Activated B cell treated with CpG ODN at 0.5 μM for 24 hours (primary cell): ENCODE data around the gene HRCT1. TPM values are rescaled to one million over a fixed set of nuclear protein-coding genes. Genes with fewer than 3 reads are reported as not detected.

Experiments used
- ATAC-seq: fragments of 200-7000 bp; cut with Tn5 transposase; one replicate; pipeline ENCODE4 v1.10.0; 2021; ENCODE audit warnings: low read depth, mild to moderate bottlenecking, moderate library complexity
- CTCF ChIA-PET: fragments of 350-600 bp; sonication (Branson Sonifier 250); formaldehyde crosslinking; loops from one replicate; lab custom pipeline; 2021; ENCODE audit warnings: antibody characterized with exemption; lab: Charles Lee
- POLR2A ChIA-PET: fragments of 350-600 bp; sonication (Branson Sonifier 250); formaldehyde crosslinking; loops from one replicate; lab custom pipeline; 2021; ENCODE audit warnings: antibody characterized with exemption; lab: Charles Lee
- DNase-seq: peaks from one replicate; pipeline ENCODE4 v3.0.0; 2022
- H3K27ac Mint-ChIP-seq: one replicate; pipeline ENCODE4 v1.8.0; 2020; ENCODE audit warnings: mixed read lengths
- H3K27me3 Mint-ChIP-seq: one replicate; pipeline ENCODE4 v1.8.0; 2021; ENCODE audit warnings: mixed read lengths
- H3K36me3 Mint-ChIP-seq: one replicate; pipeline ENCODE4 v1.8.0; 2021; ENCODE audit warnings: low read depth, mixed read lengths
- H3K4me1 Mint-ChIP-seq: one replicate; pipeline ENCODE4 v1.8.0; 2021; ENCODE audit warnings: mixed read lengths
- H3K4me3 Mint-ChIP-seq: one replicate; pipeline ENCODE4 v1.8.0; 2020; ENCODE audit warnings: mild to moderate bottlenecking, mixed read lengths
- H3K9me3 Mint-ChIP-seq: one replicate; pipeline ENCODE4 v1.8.0; 2020; ENCODE audit warnings: mixed read lengths
- CTCF ChIP-seq: fragments of 200-600 bp; IDR thresholded peaks from one replicate; pipeline ENCODE4 v1.8.0; 2022; ENCODE audit warnings: antibody characterized with exemption, mild to moderate bottlenecking
- intact Hi-C: fragments of 100-400 bp; cut with micrococcal nuclease; formaldehyde crosslinking; loops from one replicate; pipeline ENCODE4 v1.15.1; 2024
- total RNA-seq: library from RNA; stranded (reverse); gene quantifications from 2 replicates; pipeline ENCODE4 v1.2.3, GENCODE V29; 2022

The HRCT1 gene
- total RNA-seq, 1 donor from 2014 or later, result not detected

GRCh38 chr9:35915681-35916294 is 9.8 kb downstream of the HRCT1 start:
- POLR2A ChIA-PET, result no interaction called here
- DNase-seq, result no peak
- Mint-ChIP-seq H3K9me3 (no peaks in the 10 kb centered on the region), H3K4me3 (no peak overlapping the region), H3K27me3 (peaks cover 10% of the 10 kb centered on the region), H3K27ac (no peak overlapping the region), H3K36me3 (no peaks in the 10 kb centered on the region), H3K4me1 (peaks cover 6% of the 10 kb centered on the region)
- CTCF ChIA-PET, result no interaction called here
- no peak for TF ChIP-seq CTCF
- intact Hi-C loops, result no loop called here
- ATAC-seq, result no peak

GRCh38 chr9:35917261-35917660 is 11.3 kb downstream of the HRCT1 start:
- no peaks in the 10 kb centered on the region for H3K9me3 Mint-ChIP-seq
- POLR2A ChIA-PET, result no interaction called here
- no peak for ATAC-seq

GRCh38 chr9:35918780-35919179 is 12.8 kb downstream of the HRCT1 start:
- Mint-ChIP-seq H3K27ac (no peak overlapping the region), H3K36me3 (no peaks in the 10 kb centered on the region), H3K27me3 (peaks cover 8% of the 10 kb centered on the region), H3K4me3 (no peak overlapping the region), H3K4me1 (peaks cover 2% of the 10 kb centered on the region), H3K9me3 (no peaks in the 10 kb centered on the region)
- ChIA-PET POLR2A (no interaction called here), CTCF (no interaction called here)
- ATAC-seq, result no peak
- intact Hi-C loops, result no loop called here
- no peak for DNase-seq
- TF ChIP-seq CTCF, result no peak

More at GRCh38 chr9:35917261-35917660, 11.3 kb downstream of the HRCT1 start:
- no peak for DNase-seq
- no peak overlapping the region for H3K27ac Mint-ChIP-seq
- intact Hi-C loops, result no loop called here
- H3K27me3 Mint-ChIP-seq, result no peaks in the 10 kb centered on the region
- no peaks in the 10 kb centered on the region for H3K36me3 Mint-ChIP-seq
- TF ChIP-seq CTCF, result no peak
- CTCF ChIA-PET, result no interaction called here
- peaks cover 2% of the 10 kb centered on the region for H3K4me1 Mint-ChIP-seq
- H3K4me3 Mint-ChIP-seq, result no peak overlapping the region

DNA sequence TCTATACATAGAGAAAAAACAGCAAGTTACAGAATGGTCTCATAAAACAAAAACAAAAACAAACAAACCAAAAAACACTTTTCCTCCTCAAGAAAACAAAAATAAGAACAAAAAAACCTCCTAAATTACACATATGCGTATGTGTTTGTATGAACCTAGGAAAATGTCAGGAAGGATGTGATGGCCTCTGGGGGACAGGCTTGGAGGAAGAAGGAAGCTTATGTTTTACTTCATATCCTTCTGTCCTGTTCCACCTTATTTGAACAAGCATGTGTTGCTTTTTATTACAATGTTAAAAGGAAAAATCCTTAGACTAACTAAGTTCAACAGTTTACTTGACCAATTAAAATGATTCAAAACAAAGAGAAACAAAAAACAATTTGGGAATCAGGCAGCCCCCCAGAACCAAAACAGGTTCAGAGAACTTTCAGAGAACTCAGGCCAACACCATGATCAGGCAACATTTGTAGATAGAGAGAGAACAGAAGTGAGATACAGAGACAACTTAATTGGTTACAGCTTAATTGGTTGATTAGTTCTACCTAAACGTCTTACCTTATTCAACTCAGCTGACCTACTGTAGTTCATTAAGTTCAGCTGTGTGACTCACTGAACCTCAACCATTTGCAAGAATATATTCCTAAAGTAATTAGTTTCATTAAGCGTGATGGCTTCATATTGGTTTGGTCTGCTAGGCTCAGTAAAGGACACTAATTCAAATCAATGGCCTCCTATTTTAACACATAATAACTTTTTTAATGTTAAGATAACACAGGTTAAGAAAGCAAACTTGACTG is 13.4 kb downstream of the HRCT1 start:
- Mint-ChIP-seq H3K27me3 (peaks cover 8% of the 10 kb centered on the region), H3K27ac (no peak overlapping the region), H3K36me3 (no peaks in the 10 kb centered on the region), H3K4me1 (peaks cover 2% of the 10 kb centered on the region), H3K4me3 (no peak overlapping the region), H3K9me3 (no peaks in the 10 kb centered on the region)
- no peak for DNase-seq
- ChIA-PET POLR2A (no interaction called here), CTCF (interaction anchor here (0.6 to 0.7 kb wide), 2 partner anchors 13 to 14 kb away, joined by 3 to 4 read pairs; partner anchors contain the start of gene HRCT1)
- no peak for TF ChIP-seq CTCF
- no peak for ATAC-seq
- intact Hi-C loops, result no loop called here

GRCh38 chr9:35920051-35920620 is 14.1 kb downstream of the HRCT1 start:
- ChIA-PET POLR2A (no interaction called here), CTCF (interaction anchor here (0.7 kb wide), 1 partner anchor 15 kb away, joined by 3 read pairs; the partner anchor contains the start of gene HRCT1)
- no peak overlapping the region for H3K4me3 Mint-ChIP-seq
- intact Hi-C loops, result no loop called here
- DNase-seq (no peak), ATAC-seq (no peak)
- H3K27ac Mint-ChIP-seq, result no peak overlapping the region
- TF ChIP-seq CTCF, result no peak
- H3K9me3 Mint-ChIP-seq, result no peaks in the 10 kb centered on the region
- H3K4me1 Mint-ChIP-seq, result peaks cover 2% of the 10 kb centered on the region
- H3K27me3 Mint-ChIP-seq, result peaks cover 8% of the 10 kb centered on the region
- no peaks in the 10 kb centered on the region for H3K36me3 Mint-ChIP-seq
